Measurements from ENCODE around the gene RAB12.
A peak's percentile ranks its signal among the peaks of the same experiment; 100 is the strongest.
"Not testable (repeated sequence)": the region's sequence is repeated elsewhere in the genome, so short reads cannot be mapped to it uniquely, and the experiment has no call there.

RAB12 gene

GRCh38 chr18:8614875-8615274, 5.6 kb downstream of the RAB12 start:
- no peak for DNase-seq

GRCh38 chr18:8615397-8616027, 6.3 kb downstream of the RAB12 start:
- DNase-seq, result peak; percentile 39

- no peak for DNase-seq
These were observed 6.8 kb downstream of the RAB12 start for GRCh38 chr18:8616028-8616401.

- DNase-seq, result no peak
These were observed 8.7 kb downstream of the RAB12 start for GRCh38 chr18:8617907-8618306.

GRCh38 chr18:8619041-8619440, 9.8 kb downstream of the RAB12 start:
- no peak for DNase-seq

GRCh38 chr18:8619835-8620577, 10.8 kb downstream of the RAB12 start:
- DNase-seq, result no peak

- no peak for DNase-seq
These were observed 11.6 kb downstream of the RAB12 start for GRCh38 chr18:8620845-8621244.

GRCh38 chr18:8622625-8623024, 13.4 kb downstream of the RAB12 start:
- DNase-seq, result not testable (repeated sequence)

- DNase-seq, result peak; percentile 69
These were observed 14.4 kb downstream of the RAB12 start for GRCh38 chr18:8623549-8624106.

GRCh38 chr18:8625461-8626092, 16.3 kb downstream of the RAB12 start:
- peak; percentile 87 for DNase-seq

- DNase-seq, result no peak
These were observed 17.3 kb downstream of the RAB12 start for GRCh38 chr18:8626414-8627106.

GRCh38 chr18:8627107-8627472, 17.9 kb downstream of the RAB12 start:
- DNase-seq, result no peak

GRCh38 chr18:8627540-8627939, 18.3 kb downstream of the RAB12 start:
- DNase-seq, result no peak

- no peak for DNase-seq
These were observed 20.4 kb downstream of the RAB12 start for GRCh38 chr18:8629602-8630001.

GRCh38 chr18:8630546-8630945, 21.3 kb downstream of the RAB12 start:
- DNase-seq, result no peak

GRCh38 chr18:8631265-8631664, 22.0 kb downstream of the RAB12 start:
- no peak for DNase-seq

GRCh38 chr18:8632386-8632785, 23.1 kb downstream of the RAB12 start:
- no peak for DNase-seq

GRCh38 chr18:8634508-8634907, 25.3 kb downstream of the RAB12 start:
- no peak for DNase-seq

- DNase-seq, result no peak
These were observed 25.9 kb downstream of the RAB12 start for GRCh38 chr18:8635087-8635486.

GRCh38 chr18:8639762-8640161, 30.5 kb downstream of the RAB12 start:
- no peak for DNase-seq

- DNase-seq, result no peak
These were observed 34.2 kb downstream of the RAB12 start for GRCh38 chr18:8643326-8643878.

- not testable (repeated sequence) for DNase-seq
These were observed 38.1 kb downstream of the RAB12 start for GRCh38 chr18:8647359-8647758.
